Sigmoid colon (tissue), 4 donors: Measurements from ENCODE around the gene PYGB.

ENCODE experiments used
- EP300 ChIP-seq, 4 donors: sonication (generic); formaldehyde crosslinking; IDR thresholded peaks; one replicate each; pipeline ENCODE4 v1.6.1; 2017; ENCODE audit warnings: antibody characterized with exemption in 4 of 4
- POLR2A ChIP-seq, 2 donors: fragments of 450-650 bp; IDR thresholded peaks; one replicate each; pipeline ENCODE4 v1.6.1; 2016; ENCODE audit warnings: antibody characterized with exemption in 2 of 2, mild to moderate bottlenecking in 2 of 2, moderate library complexity in 2 of 2
- POLR2AphosphoS5 ChIP-seq, 4 donors: sonication (generic); formaldehyde crosslinking; IDR thresholded peaks; one replicate each; pipeline ENCODE4 v1.6.1; 2017; ENCODE audit warnings: antibody characterized with exemption in 4 of 4
- TF ChIP-seq, protein P1 (sequence below), 4 experiments: fragments of 450-650 bp in 3 of 4; fragments of 200-600 bp in 1 of 4; IDR thresholded peaks; one replicate each; pipeline ENCODE4 v1.5.1; 2016 to 2019; ENCODE audit warnings: antibody characterized with exemption in 4 of 4, mild to moderate bottlenecking in 3 of 4, moderate library complexity in 2 of 4

DNA sequence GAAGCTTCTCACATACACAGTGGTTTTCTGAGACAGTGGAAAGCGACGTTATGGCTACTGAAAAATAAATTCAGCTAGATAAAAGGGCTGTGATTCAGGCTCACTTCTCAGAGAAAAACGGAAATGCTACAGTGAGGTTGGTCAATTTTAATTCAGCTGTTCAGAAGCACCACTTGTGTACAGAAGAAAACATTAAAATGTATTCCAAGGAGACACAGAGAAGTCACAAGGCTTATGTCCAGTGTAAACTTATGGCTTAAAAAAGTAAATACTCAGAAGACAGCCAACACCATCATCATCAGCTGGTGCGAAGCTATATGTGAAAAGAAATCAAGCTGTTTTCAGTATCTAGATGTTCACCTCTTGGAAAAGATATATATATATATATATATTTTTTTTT is 74.1 kb downstream of the PYGB start:
- TF ChIP-seq, protein P1, sequence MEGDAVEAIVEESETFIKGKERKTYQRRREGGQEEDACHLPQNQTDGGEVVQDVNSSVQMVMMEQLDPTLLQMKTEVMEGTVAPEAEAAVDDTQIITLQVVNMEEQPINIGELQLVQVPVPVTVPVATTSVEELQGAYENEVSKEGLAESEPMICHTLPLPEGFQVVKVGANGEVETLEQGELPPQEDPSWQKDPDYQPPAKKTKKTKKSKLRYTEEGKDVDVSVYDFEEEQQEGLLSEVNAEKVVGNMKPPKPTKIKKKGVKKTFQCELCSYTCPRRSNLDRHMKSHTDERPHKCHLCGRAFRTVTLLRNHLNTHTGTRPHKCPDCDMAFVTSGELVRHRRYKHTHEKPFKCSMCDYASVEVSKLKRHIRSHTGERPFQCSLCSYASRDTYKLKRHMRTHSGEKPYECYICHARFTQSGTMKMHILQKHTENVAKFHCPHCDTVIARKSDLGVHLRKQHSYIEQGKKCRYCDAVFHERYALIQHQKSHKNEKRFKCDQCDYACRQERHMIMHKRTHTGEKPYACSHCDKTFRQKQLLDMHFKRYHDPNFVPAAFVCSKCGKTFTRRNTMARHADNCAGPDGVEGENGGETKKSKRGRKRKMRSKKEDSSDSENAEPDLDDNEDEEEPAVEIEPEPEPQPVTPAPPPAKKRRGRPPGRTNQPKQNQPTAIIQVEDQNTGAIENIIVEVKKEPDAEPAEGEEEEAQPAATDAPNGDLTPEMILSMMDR (IDR thresholded peaks at IDR 0.05): no peak
- no peak for TF ChIP-seq POLR2A (IDR thresholded peaks at IDR 0.05)
- no peak for TF ChIP-seq POLR2AphosphoS5 (IDR thresholded peaks at IDR 0.05)
- no peak for TF ChIP-seq EP300 (IDR thresholded peaks at IDR 0.05)
